ENCODE measurements around the gene CALML5. TPM values are rescaled to one million over a fixed set of nuclear protein-coding genes. Genes with fewer than 3 reads are reported as not detected.

Gene CALML5
- total RNA-seq, 1 experiment from 2014 or later = not detected

- no peaks in the 10 kb centered on the region for H3K79me2 ChIP-seq (ENCODE audit: low read length)
- no TSS peak for BruUV-seq (replicated peaks)
- peaks cover 25% of the 10 kb centered on the region for H3K4me1 ChIP-seq (ENCODE audit: insufficient read depth, low read length)
- no peaks in the 10 kb centered on the region for H3K36me3 ChIP-seq (ENCODE audit: low read depth, low read length)
- H3K9me3 ChIP-seq (ENCODE audit: low read length) = no peaks in the 10 kb centered on the region
- no peak for DNase-seq
- POLR2A ChIA-PET (ENCODE audit: unreplicated experiment) = no interaction called here
- no peak for ATAC-seq
- H3K27ac ChIP-seq (ENCODE audit: low read length) = no peak overlapping the region
- TF ChIP-seq EZH2 (IDR thresholded peaks at IDR 0.05; ENCODE audit: low read length, unreplicated experiment) (no peak), CTCF (conservative IDR thresholded peaks at IDR 0.05; ENCODE audit: low read depth, low read length) (no peak), EZH2phosphoT487 (IDR thresholded peaks at IDR 0.05; ENCODE audit: borderline replicate concordance, low read length) (no peak)
- no peak overlapping the region for H3K4me3 ChIP-seq (ENCODE audit: low read length)
- no peak overlapping the region for H3K9ac ChIP-seq (ENCODE audit: low read length)
- no peaks in the 10 kb centered on the region for H3K27me3 ChIP-seq (ENCODE audit: low read length)
- H3K9me2 ChIP-seq (replicated peaks; ENCODE audit: low read length) = no peaks in the 10 kb centered on the region
- no peak overlapping the region for H2AFZ ChIP-seq (ENCODE audit: low read length)
- no peaks in the 10 kb centered on the region for H3F3A ChIP-seq (ENCODE audit: low read length, unreplicated experiment)
- intact Hi-C loops (cut with micrococcal nuclease) = loop anchor here (5.0 kb wide), 1 partner anchor 79 kb away; no protein-coding TSS in a partner anchor
- no peak overlapping the region for H3K4me2 ChIP-seq (ENCODE audit: low read length)
- CTCF ChIA-PET = no interaction called here
- H4K20me1 ChIP-seq (ENCODE audit: low read length) = no peaks in the 10 kb centered on the region
These were observed 30.9 kb downstream of the CALML5 start for GRCh38 chr10:5468262-5469106.

DNA sequence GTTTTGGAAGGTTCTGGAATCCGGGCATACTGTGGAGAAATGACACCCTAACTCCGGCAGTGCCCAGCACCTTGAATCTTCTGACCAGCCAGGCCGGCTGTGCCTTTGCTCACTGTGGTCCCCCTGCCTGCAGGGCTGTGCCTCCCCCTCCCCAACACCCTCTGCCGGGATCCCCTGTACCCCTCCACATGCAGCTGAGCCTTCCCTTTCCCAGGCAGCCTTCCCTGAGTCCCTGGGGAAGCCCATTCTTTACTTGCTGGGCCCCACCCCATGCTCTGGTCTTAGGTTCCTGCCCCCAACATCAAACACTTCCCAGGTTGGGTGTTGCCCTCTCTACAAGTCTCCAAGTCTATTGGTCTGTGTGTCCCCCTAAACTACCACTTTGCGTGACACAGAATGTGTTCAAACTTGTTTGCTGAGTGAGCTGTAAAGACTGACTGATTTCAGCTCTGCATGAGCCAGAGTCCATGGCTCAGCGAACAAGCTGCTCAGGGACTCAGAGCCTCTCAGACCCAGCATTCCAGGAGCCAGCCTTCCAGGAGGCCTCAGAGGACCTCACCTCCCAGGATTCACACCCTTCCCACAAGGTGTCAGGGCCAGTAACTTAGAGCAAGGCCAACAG lies 31.6 kb downstream of the CALML5 start:
- Histone ChIP-seq H3F3A (ENCODE audit: low read length, unreplicated experiment) (no peaks in the 10 kb centered on the region), H3K4me1 (ENCODE audit: insufficient read depth, low read length) (peaks cover 25% of the 10 kb centered on the region), H3K27ac (ENCODE audit: low read length) (no peak overlapping the region), H3K9me3 (ENCODE audit: low read length) (no peaks in the 10 kb centered on the region), H3K36me3 (ENCODE audit: low read depth, low read length) (no peaks in the 10 kb centered on the region), H3K4me2 (ENCODE audit: low read length) (no peak overlapping the region), H4K20me1 (ENCODE audit: low read length) (no peaks in the 10 kb centered on the region), H3K27me3 (ENCODE audit: low read length) (no peaks in the 10 kb centered on the region), H3K4me3 (ENCODE audit: low read length) (no peak overlapping the region), H2AFZ (ENCODE audit: low read length) (no peak overlapping the region), H3K9me2 (replicated peaks; ENCODE audit: low read length) (no peaks in the 10 kb centered on the region), H3K79me2 (ENCODE audit: low read length) (no peaks in the 10 kb centered on the region), H3K9ac (ENCODE audit: low read length) (no peak overlapping the region)
- ATAC-seq (no peak), DNase-seq (no peak)
- intact Hi-C loops (cut with micrococcal nuclease) = loop anchor here (5.0 kb wide), 1 partner anchor 80 kb away; no protein-coding TSS in a partner anchor
- BruUV-seq (replicated peaks) = no TSS peak
- TF ChIP-seq EZH2 (IDR thresholded peaks at IDR 0.05; ENCODE audit: low read length, unreplicated experiment) = no peak
- no peak for TF ChIP-seq CTCF (conservative IDR thresholded peaks at IDR 0.05; ENCODE audit: low read depth, low read length)
- TF ChIP-seq EZH2phosphoT487 (IDR thresholded peaks at IDR 0.05; ENCODE audit: borderline replicate concordance, low read length) = no peak
- ChIA-PET CTCF (interaction anchor here (0.5 kb wide), 1 partner anchor 142 kb away, joined by 4 read pairs; no protein-coding TSS in a partner anchor), POLR2A (ENCODE audit: unreplicated experiment) (no interaction called here)
